ENCODE data around the gene NCAM2.

Gene NCAM2

GRCh38 chr21:21231913-21232312, 233.7 kb downstream of the NCAM2 start:
- no peak for DNase-seq

- no peak for DNase-seq
Observed at GRCh38 chr21:21232320-21232719, 234.1 kb downstream of the NCAM2 start.

GRCh38 chr21:21233051-21233450, 234.8 kb downstream of the NCAM2 start:
- DNase-seq = no peak

- DNase-seq = no peak
Observed at GRCh38 chr21:21236996-21237395, 238.8 kb downstream of the NCAM2 start.

GRCh38 chr21:21238629-21239400, 240.6 kb downstream of the NCAM2 start:
- DNase-seq = no peak

GRCh38 chr21:21241391-21241790, 243.2 kb downstream of the NCAM2 start:
- DNase-seq = no peak

GRCh38 chr21:21246007-21246406, 247.8 kb downstream of the NCAM2 start:
- no peak for DNase-seq

- no peak for DNase-seq
Observed at GRCh38 chr21:21247424-21247823, 249.2 kb downstream of the NCAM2 start.

GRCh38 chr21:21262048-21262447, 263.8 kb downstream of the NCAM2 start:
- no peak for DNase-seq

- DNase-seq = no peak
Observed at GRCh38 chr21:21268061-21268471, 269.9 kb downstream of the NCAM2 start.

- DNase-seq = no peak
Observed at GRCh38 chr21:21268885-21269284, 270.7 kb downstream of the NCAM2 start.

GRCh38 chr21:21279193-21279901, 281.1 kb downstream of the NCAM2 start:
- no peak for DNase-seq

GRCh38 chr21:21283810-21284209, 285.6 kb downstream of the NCAM2 start:
- DNase-seq = no peak

- no peak for DNase-seq
Observed at GRCh38 chr21:21286170-21286798, 288.1 kb downstream of the NCAM2 start.

GRCh38 chr21:21290751-21291150, 292.5 kb downstream of the NCAM2 start:
- no peak for DNase-seq

- DNase-seq = no peak
Observed at GRCh38 chr21:21291883-21292569, 293.8 kb downstream of the NCAM2 start.

GRCh38 chr21:21295303-21295702, 297.1 kb downstream of the NCAM2 start:
- no peak for DNase-seq

- no peak for DNase-seq
Observed at GRCh38 chr21:21297211-21297610, 299.0 kb downstream of the NCAM2 start.

GRCh38 chr21:21301013-21301412, 302.8 kb downstream of the NCAM2 start:
- no peak for DNase-seq

GRCh38 chr21:21309510-21309909, 311.3 kb downstream of the NCAM2 start:
- no peak for DNase-seq

- no peak for DNase-seq
Observed at GRCh38 chr21:21324297-21324696, 326.1 kb downstream of the NCAM2 start.

GRCh38 chr21:21332492-21332891, 334.3 kb downstream of the NCAM2 start:
- DNase-seq = no peak

GRCh38 chr21:21341041-21341440, 342.8 kb downstream of the NCAM2 start:
- DNase-seq = no peak

All from T-helper 9 cell (primary cell).